Transverse colon (tissue), 1 donor: Measurements from ENCODE around the gene HCFC1R1.

Experiments
- EP300 ChIP-seq: sonication (generic); formaldehyde crosslinking; IDR thresholded peaks from one replicate; pipeline ENCODE4 v1.6.1; 2017; ENCODE audit warnings: antibody characterized with exemption, low read depth
- POLR2A ChIP-seq: fragments of 450-650 bp; IDR thresholded peaks from one replicate; pipeline ENCODE4 v1.6.1; 2016; ENCODE audit warnings: antibody characterized with exemption, mild to moderate bottlenecking, moderate library complexity

DNA sequence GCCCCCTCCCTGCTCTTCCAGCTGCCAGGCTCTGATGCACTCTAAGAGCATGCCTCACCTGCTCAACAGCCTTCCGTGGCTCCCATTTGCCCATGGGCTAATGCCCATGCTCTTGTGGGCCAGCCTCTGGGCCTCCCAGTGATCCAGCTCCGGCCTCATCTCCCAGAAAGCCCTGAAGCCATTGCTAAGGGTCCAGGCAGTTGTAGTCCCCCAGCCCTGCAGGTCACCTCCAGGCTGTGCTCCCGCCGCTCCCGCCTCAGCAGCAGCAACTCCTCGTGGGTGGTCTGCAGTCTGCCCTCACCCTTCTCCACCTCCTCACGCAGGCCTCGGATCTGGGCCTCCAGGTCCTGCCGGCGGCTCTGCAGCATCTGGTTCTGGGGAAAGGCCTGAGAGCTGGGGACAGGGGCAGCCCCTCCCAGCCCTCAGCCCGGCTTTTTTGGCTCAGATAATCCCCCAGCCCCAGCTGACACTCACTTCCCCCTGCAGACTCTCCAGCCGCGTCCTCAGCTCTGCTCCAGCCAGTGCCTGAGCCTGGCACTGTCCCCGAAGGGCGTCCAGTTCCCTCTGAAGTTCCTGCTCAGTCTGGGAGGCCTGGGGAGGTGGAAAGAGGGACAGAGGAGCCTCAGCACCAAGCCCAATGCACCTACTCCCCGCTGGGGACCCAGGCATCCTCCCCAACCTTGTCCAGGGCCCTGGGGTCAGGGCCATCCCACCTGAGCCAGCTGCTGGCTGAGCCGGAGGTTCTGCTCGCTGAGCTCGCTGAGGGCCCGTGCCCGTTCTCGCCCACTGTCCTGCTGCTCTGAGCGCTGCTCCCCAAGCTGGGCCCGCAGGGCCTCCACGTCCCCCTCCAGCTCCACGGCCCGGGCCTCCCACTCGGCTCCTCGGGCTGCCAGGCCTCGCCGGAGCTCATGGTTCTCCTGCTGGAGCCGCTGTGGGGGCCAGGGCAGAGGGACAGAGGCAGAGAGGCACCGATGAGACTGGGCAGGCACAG, 6.8 kb upstream of the HCFC1R1 start:
- no peak for TF ChIP-seq POLR2A
- no peak for TF ChIP-seq EP300
